ENCODE data around the gene CHD6.

The CHD6 gene

GRCh38 chr20:41436679-41437078 is 181.5 kb downstream of the CHD6 start:
- in situ Hi-C loops (cut with MboI; ENCODE audit: low sequenced_read_pairs): no loop called here

DNA sequence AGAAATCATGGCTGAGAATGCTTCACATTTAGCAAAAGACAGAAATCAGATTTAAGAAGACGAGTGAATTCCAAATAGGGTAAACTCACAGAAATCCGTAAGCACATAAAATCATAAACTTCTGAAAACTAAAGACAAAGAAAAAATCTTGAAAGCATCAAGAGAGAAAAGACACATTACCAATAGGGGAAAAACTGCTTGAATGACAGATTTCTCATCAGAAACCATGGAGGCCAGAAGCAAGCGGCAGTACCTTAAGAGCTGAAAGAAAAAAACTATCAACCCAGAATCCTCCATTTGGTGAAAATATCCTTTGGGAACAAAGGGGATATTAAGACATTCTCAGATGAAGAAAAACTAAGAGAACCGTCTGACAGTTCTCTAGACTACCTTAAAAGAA is 185.0 kb downstream of the CHD6 start:
- in situ Hi-C loops (cut with MboI; ENCODE audit: low sequenced_read_pairs): no loop called here

DNA sequence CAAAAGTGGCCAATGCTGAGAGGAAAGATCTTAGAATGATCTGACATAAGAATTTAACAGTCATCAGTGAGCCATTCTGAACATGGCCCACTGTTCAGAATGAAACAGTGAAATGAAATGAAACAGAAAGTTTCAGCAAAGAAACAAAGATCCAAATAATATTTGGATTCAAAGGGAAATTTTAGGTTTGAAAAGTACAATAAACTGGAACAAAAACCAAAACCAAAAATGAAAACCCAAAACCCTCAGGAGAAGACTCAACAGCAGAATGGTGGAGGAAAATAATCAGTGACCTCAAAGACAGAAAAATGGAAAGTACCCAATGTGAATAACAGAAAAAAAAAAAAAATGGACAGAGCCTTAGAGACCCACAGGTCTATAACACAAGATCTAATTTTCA is 185.4 kb downstream of the CHD6 start:
- in situ Hi-C loops (cut with MboI; ENCODE audit: low sequenced_read_pairs): no loop called here

DNA sequence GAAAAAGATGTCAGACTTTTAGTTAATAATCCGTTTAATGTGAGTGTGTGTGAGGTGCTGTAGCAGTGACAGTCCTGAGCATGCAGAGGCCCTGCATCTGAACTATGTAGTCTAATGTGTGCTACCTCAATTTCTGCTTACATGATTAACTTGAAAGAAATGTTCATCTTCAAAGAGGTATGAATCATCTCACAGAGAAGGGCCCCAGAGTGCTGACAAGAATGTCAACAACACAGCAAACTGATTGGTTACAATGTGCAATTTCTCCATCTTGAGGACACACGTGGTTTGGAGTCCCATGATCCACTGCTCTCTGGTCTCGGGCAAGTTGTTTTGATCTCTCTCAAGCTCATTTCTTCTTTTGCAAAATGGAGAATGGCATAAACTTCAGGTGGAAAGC is 189.9 kb downstream of the CHD6 start:
- in situ Hi-C loops (cut with MboI; ENCODE audit: low sequenced_read_pairs): no loop called here

GRCh38 chr20:41427833-41428232 is 190.3 kb downstream of the CHD6 start:
- in situ Hi-C loops (cut with MboI; ENCODE audit: low sequenced_read_pairs): no loop called here

DNA sequence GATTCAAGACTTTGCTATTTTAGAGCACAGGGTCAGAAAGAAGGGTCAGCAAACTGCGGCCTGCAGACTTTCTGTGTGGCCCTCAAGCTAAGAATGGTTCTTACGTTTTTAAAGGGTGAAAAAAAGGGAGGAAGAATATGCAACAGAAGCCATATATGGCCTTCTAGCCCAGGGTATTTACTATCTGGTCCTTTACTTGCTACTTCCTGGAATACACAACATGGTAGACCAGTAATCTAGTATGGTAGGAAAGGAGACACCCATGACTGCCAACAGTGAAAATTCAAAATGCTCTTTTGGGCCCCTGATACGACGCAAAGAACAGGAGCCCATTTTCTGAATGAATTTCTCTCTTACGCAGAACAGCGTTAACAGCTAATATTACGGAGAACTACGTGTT is 191.2 kb downstream of the CHD6 start:
- in situ Hi-C loops (cut with MboI; ENCODE audit: low sequenced_read_pairs): no loop called here

GRCh38 chr20:41426086-41426830 is 191.9 kb downstream of the CHD6 start:
- in situ Hi-C loops (cut with MboI; ENCODE audit: low sequenced_read_pairs): no loop called here

GRCh38 chr20:41425180-41425884 is 192.8 kb downstream of the CHD6 start:
- in situ Hi-C loops (cut with MboI; ENCODE audit: low sequenced_read_pairs): no loop called here

DNA sequence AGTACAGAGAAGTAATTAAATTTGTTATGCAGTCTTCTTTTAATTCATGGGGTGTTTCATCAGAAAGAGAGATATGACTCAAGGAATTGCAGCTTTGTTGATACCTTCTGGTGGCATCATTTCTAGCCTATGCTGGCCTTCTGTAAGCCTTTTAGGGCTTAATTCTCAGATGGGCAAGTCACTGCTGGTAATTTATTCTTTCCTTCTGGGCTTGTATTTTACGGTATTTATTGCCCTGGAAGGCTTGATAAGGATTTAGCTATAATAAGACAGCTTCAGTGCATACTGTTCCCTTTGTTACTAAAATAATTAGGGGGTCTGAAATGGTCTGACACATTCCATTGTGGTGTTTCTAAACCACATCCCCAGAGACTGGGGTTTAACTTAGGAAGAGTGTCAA is 193.6 kb downstream of the CHD6 start:
- in situ Hi-C loops (cut with MboI; ENCODE audit: low sequenced_read_pairs): no loop called here

DNA sequence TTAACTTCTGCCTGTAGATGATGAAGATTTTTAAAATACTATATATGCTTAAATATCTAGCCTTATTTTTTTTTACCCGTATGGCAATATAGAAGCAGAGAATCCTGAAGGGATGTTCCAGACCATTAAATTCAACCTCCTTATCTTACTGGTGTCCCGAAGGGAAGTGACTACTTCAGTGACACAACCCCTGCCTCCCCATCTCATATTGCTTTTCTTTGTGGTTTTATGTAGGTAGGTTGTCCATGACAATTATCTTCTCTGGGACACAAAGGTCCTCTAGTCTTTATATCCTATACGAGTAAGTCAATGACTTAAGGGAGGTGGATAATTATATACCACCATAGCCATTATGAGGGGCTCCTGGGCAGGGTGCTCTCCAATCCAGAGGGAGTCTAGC is 194.2 kb downstream of the CHD6 start:
- in situ Hi-C loops (cut with MboI; ENCODE audit: low sequenced_read_pairs): no loop called here

GRCh38 chr20:41422953-41423352 is 195.2 kb downstream of the CHD6 start:
- in situ Hi-C loops (cut with MboI; ENCODE audit: low sequenced_read_pairs): no loop called here

DNA sequence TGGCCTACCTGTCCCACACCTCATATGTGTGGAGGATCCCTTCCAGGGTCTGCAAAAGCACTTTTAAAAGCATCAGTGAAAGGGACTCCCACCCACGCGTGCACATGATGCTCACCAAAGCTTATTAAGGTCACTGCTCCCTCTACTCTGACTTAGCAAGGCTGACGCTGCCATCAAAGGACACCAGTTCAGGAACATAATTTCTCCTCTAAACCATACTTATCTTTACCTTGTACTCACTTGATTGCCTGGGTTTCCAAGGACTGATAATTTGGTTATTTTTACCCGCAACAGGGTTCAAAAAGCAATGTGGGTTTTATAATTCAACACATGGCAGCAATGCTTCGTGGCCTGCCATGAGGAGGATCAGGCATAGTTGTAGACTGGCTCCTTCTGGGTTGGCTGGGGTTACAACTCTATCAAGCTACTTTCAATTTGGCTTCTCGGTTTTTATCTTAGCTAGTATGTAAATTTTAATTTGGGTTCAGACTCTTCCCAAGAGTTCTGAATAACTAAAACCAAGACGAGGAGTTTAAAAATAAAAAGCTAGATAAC is 199.4 kb downstream of the CHD6 start:
- in situ Hi-C loops (cut with MboI; ENCODE audit: low sequenced_read_pairs): no loop called here

DNA sequence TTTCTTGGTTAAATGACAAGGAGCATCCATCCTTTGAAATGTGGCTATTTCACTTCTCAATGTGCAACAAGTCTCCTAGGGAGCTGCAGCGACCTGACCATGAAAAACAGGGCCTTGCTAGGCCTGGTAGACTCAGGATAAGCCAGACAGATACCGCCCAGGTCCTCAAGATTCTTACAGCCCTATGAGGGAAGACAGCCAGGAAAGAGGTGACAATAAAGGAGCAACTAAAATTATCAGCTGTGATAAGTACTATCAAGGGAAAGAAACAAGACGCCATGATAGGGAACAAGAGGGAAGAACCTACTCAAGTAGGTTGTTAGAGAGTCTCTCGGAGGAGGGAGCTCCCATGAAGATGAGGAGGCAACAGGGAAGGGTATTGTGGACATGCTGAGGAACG is 200.1 kb downstream of the CHD6 start:
- in situ Hi-C loops (cut with MboI; ENCODE audit: low sequenced_read_pairs): no loop called here

GRCh38 chr20:41415191-41415590 is 203.0 kb downstream of the CHD6 start:
- in situ Hi-C loops (cut with MboI; ENCODE audit: low sequenced_read_pairs): no loop called here

DNA sequence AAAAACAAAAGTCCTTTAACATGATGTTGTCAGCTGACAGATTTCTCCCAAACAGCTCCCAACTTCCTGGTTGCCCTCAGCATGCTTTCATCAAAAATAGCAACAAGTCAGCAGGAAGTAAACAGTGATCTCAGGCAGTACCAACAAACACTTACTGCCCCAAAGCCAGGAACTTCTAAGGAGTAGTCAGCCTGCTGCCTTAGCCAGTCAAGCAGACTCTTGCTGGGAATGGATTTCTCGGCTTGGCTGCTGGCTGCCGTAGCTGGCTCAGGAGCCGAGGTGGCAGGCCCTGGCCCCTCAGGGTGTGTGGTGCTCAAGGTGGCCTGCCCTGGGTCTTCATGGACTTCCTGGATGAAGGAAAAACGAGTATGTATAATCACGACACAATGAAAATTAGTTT is 205.0 kb downstream of the CHD6 start:
- in situ Hi-C loops (cut with MboI; ENCODE audit: low sequenced_read_pairs): no loop called here

DNA sequence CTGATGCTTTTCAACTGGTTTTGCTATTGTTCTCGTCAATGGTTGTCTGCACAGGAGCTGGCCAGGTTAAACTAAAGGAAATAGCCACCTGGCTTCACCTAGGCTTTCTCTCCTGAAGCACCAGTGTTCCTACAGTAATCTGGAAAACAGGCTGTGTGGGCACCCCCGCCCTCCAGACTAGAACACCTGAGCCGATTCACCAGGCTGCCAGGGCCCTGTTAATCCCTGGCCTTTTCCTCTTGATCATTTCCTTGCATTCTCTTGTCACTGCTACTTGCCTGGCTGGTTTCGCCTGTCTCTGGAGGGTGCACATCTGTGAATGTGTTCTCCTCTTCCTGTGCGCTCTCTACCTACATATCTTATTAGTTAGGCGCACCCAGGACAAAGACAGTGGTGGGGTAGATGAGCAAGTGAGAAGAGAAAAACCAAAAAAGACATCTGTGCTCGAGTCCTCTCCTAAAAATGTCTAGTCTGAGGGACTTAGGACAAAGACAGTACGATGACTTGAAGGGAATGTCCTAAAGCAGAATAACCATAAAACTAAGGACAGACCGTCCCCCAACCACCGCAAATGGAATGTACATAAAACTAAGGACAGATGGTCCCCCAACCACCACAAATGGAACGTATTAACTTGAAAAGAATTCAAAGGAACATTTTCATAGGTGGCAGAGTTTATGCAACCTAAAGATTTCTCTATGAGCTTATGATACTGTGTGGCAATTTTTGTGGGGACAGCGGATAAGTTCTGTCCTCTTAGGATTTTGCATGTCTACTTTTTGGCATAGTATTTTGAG is 205.7 kb downstream of the CHD6 start:
- in situ Hi-C loops (cut with MboI; ENCODE audit: low sequenced_read_pairs): no loop called here

DNA sequence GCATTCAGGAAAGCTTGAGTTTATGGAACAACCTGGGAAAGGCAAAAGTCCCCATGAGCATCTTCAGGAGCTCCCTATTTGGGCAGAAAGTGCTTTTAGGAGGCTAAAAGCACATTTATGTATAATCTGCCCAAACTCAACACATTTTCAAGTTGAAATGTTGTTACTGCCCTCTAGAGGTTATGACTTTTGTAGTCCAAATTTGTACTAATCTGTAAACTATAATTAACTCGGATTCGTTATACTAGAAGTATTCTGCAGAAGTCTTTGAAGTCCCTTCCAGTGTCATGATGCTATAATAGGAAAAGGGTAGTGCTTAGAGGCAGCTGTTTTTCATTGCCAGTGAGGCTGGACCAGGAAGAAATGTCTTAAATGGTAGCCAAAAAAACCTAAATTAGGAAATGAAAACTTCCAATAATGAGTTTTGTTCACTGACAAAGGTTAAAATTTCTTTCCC is 206.8 kb downstream of the CHD6 start:
- in situ Hi-C loops (cut with MboI; ENCODE audit: low sequenced_read_pairs): no loop called here

DNA sequence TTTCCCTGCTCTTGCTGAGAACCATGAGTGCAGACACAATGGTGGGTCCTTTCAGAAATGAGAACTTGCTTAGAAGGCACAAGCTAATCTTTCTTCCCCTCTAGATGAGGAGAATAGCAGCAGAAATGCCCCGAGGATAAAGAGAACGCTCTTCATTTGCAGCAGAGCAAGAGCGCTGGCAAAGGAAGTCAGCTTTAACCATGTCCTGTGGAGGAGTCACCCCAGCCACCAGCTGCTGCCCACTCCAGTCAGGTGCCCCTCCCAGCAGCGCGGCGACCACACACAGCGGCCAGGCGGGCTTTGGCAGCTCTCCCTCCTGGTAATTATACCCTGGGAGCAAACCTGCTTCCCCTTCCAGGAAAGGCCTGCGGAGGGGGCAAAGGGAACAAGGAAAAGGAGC is 209.2 kb downstream of the CHD6 start:
- in situ Hi-C loops (cut with MboI; ENCODE audit: low sequenced_read_pairs): no loop called here

DNA sequence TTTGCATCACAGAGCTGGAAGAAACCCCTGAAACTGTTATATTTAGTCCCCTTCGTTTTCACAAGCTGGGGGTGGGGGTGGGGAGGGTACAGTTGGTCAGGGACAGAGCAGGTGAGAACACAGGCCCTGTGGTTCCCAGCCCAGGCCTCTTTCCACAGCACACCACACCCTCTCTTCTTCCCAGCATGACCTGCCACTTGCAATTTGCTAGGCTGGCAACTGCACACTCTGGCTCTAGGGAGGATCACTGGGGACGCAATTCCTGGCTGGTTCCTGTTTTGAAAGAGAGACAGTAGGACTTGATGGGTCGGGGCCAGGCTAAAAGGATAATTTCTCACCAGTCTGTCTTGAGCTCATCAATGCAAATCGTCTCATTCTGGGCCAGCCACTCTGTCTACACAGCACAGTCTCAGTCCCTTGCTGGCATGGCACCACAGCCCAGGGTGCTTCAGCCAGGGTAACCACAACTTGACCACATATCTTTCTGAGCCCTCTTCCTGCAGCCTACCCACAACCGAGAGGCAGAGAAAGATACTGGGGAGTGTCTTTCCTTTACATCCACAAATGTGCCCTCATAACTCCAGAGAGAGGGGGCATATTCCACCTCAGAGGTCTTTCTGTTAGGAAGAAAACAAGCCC is 209.9 kb downstream of the CHD6 start:
- in situ Hi-C loops (cut with MboI; ENCODE audit: low sequenced_read_pairs): no loop called here

DNA sequence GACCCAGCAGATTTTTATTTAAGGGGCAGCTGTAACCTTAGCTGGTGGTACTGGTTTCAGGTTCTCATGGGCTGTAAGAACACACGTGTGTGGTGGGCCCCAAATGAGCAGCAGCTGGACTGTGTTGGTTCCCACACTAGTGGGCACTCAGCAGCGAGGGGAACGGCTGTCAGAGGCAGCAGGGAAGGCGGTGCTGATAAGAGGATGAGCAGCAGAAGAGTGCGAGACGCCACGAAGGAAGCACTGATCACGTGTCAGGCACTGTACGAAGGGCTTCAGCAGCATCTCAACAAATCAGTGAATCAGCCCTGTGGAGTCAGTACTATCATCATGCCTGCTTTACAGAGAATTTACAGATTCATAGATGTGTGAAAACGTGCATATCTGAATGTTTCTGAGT is 210.6 kb downstream of the CHD6 start:
- in situ Hi-C loops (cut with MboI; ENCODE audit: low sequenced_read_pairs): no loop called here

DNA sequence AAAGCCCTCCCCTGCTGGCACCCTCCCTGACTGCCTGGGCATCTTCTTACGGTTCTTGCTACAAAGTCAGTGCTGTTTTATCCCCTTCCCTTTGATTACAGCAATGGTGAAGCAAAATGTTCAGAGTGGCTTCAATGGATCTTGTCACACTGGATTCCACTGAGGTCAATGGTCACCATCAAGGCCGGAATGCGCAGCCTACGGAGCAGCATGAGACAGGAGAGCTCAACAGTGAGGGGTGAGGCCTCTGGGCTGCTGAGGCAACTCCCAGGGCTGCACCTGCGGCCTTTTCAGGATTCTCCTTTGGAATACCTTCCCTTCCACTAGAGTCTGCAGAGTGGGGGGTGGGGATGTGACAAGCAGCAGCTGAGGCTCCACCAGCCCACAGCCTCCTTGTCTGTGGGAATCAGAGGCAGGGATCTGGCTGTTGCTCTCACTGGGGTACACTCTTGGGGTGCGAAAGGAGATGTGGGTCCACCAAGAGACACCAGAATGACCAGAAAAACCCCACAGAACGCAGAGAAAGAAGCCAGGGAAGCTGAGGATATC is 211.2 kb downstream of the CHD6 start:
- in situ Hi-C loops (cut with MboI; ENCODE audit: low sequenced_read_pairs): no loop called here
